GM19193 (cell line): ENCODE data around the gene DKK1.

ENCODE experiments used
- POLR2A ChIP-seq: IDR thresholded peaks from 4 replicates; pipeline ENCODE4 v1.6.1; 2011; ENCODE audit not compliant: insufficient read depth, insufficient read length; ENCODE audit errors: extremely low read depth

DKK1 gene

GRCh38 chr10:52343439-52343838 is 29.4 kb downstream of the DKK1 start:
- no peak for TF ChIP-seq POLR2A

- no peak for TF ChIP-seq POLR2A
These were observed 32.6 kb downstream of the DKK1 start for GRCh38 chr10:52346394-52347326.

- no peak for TF ChIP-seq POLR2A
These were observed 33.2 kb downstream of the DKK1 start for GRCh38 chr10:52347327-52347667.

- no peak for TF ChIP-seq POLR2A
These were observed 34.0 kb downstream of the DKK1 start for GRCh38 chr10:52348037-52348564.

- TF ChIP-seq POLR2A, result no peak
These were observed 37.8 kb downstream of the DKK1 start for GRCh38 chr10:52351914-52352330.

- no peak for TF ChIP-seq POLR2A
These were observed 39.1 kb downstream of the DKK1 start for GRCh38 chr10:52353205-52353604.

- TF ChIP-seq POLR2A, result no peak
These were observed 39.9 kb downstream of the DKK1 start for GRCh38 chr10:52353960-52354394.

GRCh38 chr10:52357971-52358370 is 43.9 kb downstream of the DKK1 start:
- no peak for TF ChIP-seq POLR2A

- no peak for TF ChIP-seq POLR2A
These were observed 45.4 kb downstream of the DKK1 start for GRCh38 chr10:52359441-52359840.
